ENCODE data around the gene ALK. TPM values are rescaled to one million over a fixed set of nuclear protein-coding genes. Genes with fewer than 3 reads are reported as not detected.

The ALK gene
- total RNA-seq, 1 experiment from 2014 or later: not detected

DNA sequence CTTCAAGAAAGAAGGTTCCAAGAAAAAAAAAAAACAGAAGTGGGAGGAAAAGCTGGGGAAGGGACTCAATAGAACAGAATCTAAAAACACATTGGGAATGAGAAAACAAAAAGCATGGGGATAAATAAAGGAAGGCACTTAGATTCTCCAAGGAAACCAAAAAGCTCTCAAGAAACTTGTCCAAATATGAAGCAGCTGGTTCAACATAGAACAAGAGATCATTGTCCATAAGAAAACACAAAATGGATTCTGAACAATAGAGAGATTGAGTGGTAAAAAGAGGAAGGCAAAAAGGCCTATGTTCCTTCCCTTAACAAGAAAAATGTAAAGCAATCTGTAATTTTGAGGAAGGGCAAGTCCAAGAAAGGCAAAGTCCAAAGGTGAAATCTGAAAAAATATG lies 32.9 kb upstream of the ALK start:
- DNase-seq: no peak
- Histone ChIP-seq H3K9me3 (ENCODE audit: control insufficient read depth, low read depth, low read length) (no peaks in the 10 kb centered on the region), H3K27me3 (ENCODE audit: insufficient read depth, low read length) (no peaks in the 10 kb centered on the region), H2BK120ac (ENCODE audit: low read depth, low read length, poor library complexity, severe bottlenecking) (no peak overlapping the region), H4K5ac (ENCODE audit: insufficient read length, low read depth, low read length) (no peak overlapping the region), H2BK5ac (ENCODE audit: insufficient read length, low read length) (no peak overlapping the region), H2AFZ (ENCODE audit: low read length) (no peak overlapping the region), H2BK15ac (ENCODE audit: low read depth, low read length) (no peak overlapping the region), H2BK20ac (ENCODE audit: low read depth, low read length, poor library complexity, severe bottlenecking) (no peak overlapping the region), H3K4ac (ENCODE audit: low read depth, low read length) (no peak overlapping the region), H3K23me2 (ENCODE audit: insufficient read length, low read depth, low read length, poor library complexity, severe bottlenecking) (no peaks in the 10 kb centered on the region), H3K18ac (ENCODE audit: insufficient read length, low read depth, low read length) (no peak overlapping the region), H3K23ac (ENCODE audit: insufficient read length, low read depth, low read length) (no peak overlapping the region), H3K27ac (ENCODE audit: insufficient read length, low read depth, low read length) (no peak overlapping the region), H3T11ph (ENCODE audit: low read length) (no peak overlapping the region), H3K4me2 (ENCODE audit: insufficient read depth, insufficient read length, low read length) (no peak overlapping the region), H2BK12ac (ENCODE audit: insufficient read length, low read depth, low read length) (no peak overlapping the region), H3K56ac (ENCODE audit: insufficient read length, low read depth, low read length) (no peak overlapping the region), H2AK5ac (ENCODE audit: insufficient read length, low read length) (no peak overlapping the region), H3K79me2 (ENCODE audit: insufficient read depth, low read length) (no peaks in the 10 kb centered on the region), H4K8ac (replicated peaks; ENCODE audit: insufficient read length, low read depth, low read length) (no peak overlapping the region), H3K9ac (ENCODE audit: extremely low read depth, insufficient read length, low read length) (no peak overlapping the region), H4K20me1 (ENCODE audit: control insufficient read depth, insufficient read depth, insufficient read length) (no peaks in the 10 kb centered on the region), H3K79me1 (ENCODE audit: insufficient read depth, low read depth, low read length, poor library complexity, severe bottlenecking) (no peaks in the 10 kb centered on the region), H3K14ac (ENCODE audit: insufficient read depth, low read length) (no peak overlapping the region), H3K4me1 (ENCODE audit: insufficient read depth, low read length) (no peaks in the 10 kb centered on the region), H4K91ac (ENCODE audit: insufficient read length, low read depth, low read length) (no peak overlapping the region)
- no peaks in the 10 kb centered on the region for H3K27me3 Mint-ChIP-seq (ENCODE audit: low read depth)
- H3K9me3 Mint-ChIP-seq: no peaks in the 10 kb centered on the region; a peak in 2 of 5 replicates
- peaks cover 15 to 18% of the 10 kb centered on the region in 2 experiments for H3K4me1 Mint-ChIP-seq
- H3K4me3 Mint-ChIP-seq: no peak overlapping the region
- H3K27ac Mint-ChIP-seq: 0 out of 7 replicates have a peak overlapping the region, but pooled peaks of 1 of the 3 experiments have one; percentile 13
- TF ChIP-seq, protein P1, sequence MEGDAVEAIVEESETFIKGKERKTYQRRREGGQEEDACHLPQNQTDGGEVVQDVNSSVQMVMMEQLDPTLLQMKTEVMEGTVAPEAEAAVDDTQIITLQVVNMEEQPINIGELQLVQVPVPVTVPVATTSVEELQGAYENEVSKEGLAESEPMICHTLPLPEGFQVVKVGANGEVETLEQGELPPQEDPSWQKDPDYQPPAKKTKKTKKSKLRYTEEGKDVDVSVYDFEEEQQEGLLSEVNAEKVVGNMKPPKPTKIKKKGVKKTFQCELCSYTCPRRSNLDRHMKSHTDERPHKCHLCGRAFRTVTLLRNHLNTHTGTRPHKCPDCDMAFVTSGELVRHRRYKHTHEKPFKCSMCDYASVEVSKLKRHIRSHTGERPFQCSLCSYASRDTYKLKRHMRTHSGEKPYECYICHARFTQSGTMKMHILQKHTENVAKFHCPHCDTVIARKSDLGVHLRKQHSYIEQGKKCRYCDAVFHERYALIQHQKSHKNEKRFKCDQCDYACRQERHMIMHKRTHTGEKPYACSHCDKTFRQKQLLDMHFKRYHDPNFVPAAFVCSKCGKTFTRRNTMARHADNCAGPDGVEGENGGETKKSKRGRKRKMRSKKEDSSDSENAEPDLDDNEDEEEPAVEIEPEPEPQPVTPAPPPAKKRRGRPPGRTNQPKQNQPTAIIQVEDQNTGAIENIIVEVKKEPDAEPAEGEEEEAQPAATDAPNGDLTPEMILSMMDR (conservative IDR thresholded peaks at IDR 0.05): no peak
- H3K36me3 Mint-ChIP-seq (ENCODE audit: insufficient read depth in 1 of 3, low read depth in 3 of 3): no peaks in the 10 kb centered on the region
